CD4-positive, alpha-beta T cell treated with Interleukin-17A for 4 hours (primary cell): Measurements from ENCODE around the gene RASSF7.

Experiments
- DNase-seq: peaks from one replicate; pipeline ENCODE4 v3.0.0-alpha.2; 2020; ENCODE audit warnings: mixed read lengths

Gene RASSF7

GRCh38 chr11:567629-568292 is 7.0 kb downstream of the RASSF7 start:
- no peak for DNase-seq

GRCh38 chr11:568306-569157 is 7.8 kb downstream of the RASSF7 start:
- DNase-seq, result peak; percentile 95

GRCh38 chr11:569158-569885 is 8.6 kb downstream of the RASSF7 start:
- no peak for DNase-seq

- no peak for DNase-seq
Measured at GRCh38 chr11:571802-572185, 11.0 kb downstream of the RASSF7 start.

GRCh38 chr11:573146-573759 is 12.5 kb downstream of the RASSF7 start:
- DNase-seq, result no peak

GRCh38 chr11:574031-574570 is 13.3 kb downstream of the RASSF7 start:
- DNase-seq, result peak; percentile 19

GRCh38 chr11:574632-575312 is 14.0 kb downstream of the RASSF7 start:
- no peak for DNase-seq

GRCh38 chr11:575313-575995 is 14.7 kb downstream of the RASSF7 start:
- DNase-seq, result peak; percentile 40

- DNase-seq, result peak; percentile 97
Measured at GRCh38 chr11:575996-576768, 15.4 kb downstream of the RASSF7 start, which contains the start of gene PHRF1. Gene PHRF1, plus strand, starts transcription at chr11:576470. Its CDS starts 5,043 bp downstream, at chr11:581513.

- DNase-seq, result no peak
Measured at GRCh38 chr11:576811-577610, 16.2 kb downstream of the RASSF7 start.

- no peak for DNase-seq
Measured at GRCh38 chr11:577611-577894, 16.8 kb downstream of the RASSF7 start.

GRCh38 chr11:578276-579035 is 17.7 kb downstream of the RASSF7 start:
- DNase-seq, result no peak

GRCh38 chr11:579830-580601 is 19.2 kb downstream of the RASSF7 start:
- DNase-seq, result no peak

- no peak for DNase-seq
Measured at GRCh38 chr11:581342-581741, 20.6 kb downstream of the RASSF7 start.

- DNase-seq, result no peak
Measured at GRCh38 chr11:581752-582151, 21.0 kb downstream of the RASSF7 start.

GRCh38 chr11:584287-584686 is 23.5 kb downstream of the RASSF7 start:
- DNase-seq, result no peak

- DNase-seq, result no peak
Measured at GRCh38 chr11:586376-587316, 25.9 kb downstream of the RASSF7 start.
